Tibial artery (tissue), 4 donors: ENCODE data around the gene ATG16L2.

Experiments used
- DNase-seq, 2 donors: peaks; one replicate each; pipeline ENCODE4 v3.0.0-alpha.2; 2019
- H3K27ac ChIP-seq, 2 donors: fragments of 200-600 bp; sonication (generic) in 1 of 2; 1 replicate in 1 of 2; 2 replicates in 1 of 2; pipeline ENCODE4 v1.5.1; 2018 to 2019; ENCODE audit warnings: mild to moderate bottlenecking in 1 of 2
- H3K27me3 ChIP-seq, 2 donors: fragments of 200-600 bp; sonication (generic) in 1 of 2; one replicate each; pipeline versions ENCODE4 v1.5.1 to v1.6.0; 2016 to 2019
- H3K36me3 ChIP-seq, 3 donors: fragments of 200-600 bp; sonication (generic) in 2 of 3; one replicate each; pipeline ENCODE4 v1.5.1; 2016 to 2019; ENCODE audit warnings: mild to moderate bottlenecking in 2 of 3
- H3K4me1 ChIP-seq, 4 donors: fragments of 200-600 bp; sonication (generic) in 2 of 4; 1 replicate in 3 of 4; 2 replicates in 1 of 4; pipeline ENCODE4 v1.5.1; 2016 to 2019
- H3K4me3 ChIP-seq, 2 donors: fragments of 200-600 bp; sonication (generic) in 1 of 2; 1 replicate in 1 of 2; 2 replicates in 1 of 2; pipeline ENCODE4 v1.5.1; 2018 to 2019; ENCODE audit warnings: mild to moderate bottlenecking in 2 of 2
- H3K9me3 ChIP-seq, 3 donors: fragments of 200-600 bp; sonication (generic) in 1 of 3; one replicate each; pipeline ENCODE4 v1.5.1; 2016 to 2019
- intact Hi-C: fragments of 100-400 bp; cut with DNase I; formaldehyde crosslinking; loops from one replicate; pipeline ENCODE4 v1.15.0; 2023; ENCODE audit warnings: low total_unique reads
- TF ChIP-seq, protein P1 (sequence below), 2 experiments: fragments of 200-600 bp in 1 of 2; fragments of 450-650 bp in 1 of 2; IDR thresholded peaks; one replicate each; pipeline ENCODE4 v1.5.1; 2017 to 2019; ENCODE audit warnings: antibody characterized with exemption in 2 of 2, mild to moderate bottlenecking in 1 of 2, moderate library complexity in 1 of 2

ATG16L2 gene

DNA sequence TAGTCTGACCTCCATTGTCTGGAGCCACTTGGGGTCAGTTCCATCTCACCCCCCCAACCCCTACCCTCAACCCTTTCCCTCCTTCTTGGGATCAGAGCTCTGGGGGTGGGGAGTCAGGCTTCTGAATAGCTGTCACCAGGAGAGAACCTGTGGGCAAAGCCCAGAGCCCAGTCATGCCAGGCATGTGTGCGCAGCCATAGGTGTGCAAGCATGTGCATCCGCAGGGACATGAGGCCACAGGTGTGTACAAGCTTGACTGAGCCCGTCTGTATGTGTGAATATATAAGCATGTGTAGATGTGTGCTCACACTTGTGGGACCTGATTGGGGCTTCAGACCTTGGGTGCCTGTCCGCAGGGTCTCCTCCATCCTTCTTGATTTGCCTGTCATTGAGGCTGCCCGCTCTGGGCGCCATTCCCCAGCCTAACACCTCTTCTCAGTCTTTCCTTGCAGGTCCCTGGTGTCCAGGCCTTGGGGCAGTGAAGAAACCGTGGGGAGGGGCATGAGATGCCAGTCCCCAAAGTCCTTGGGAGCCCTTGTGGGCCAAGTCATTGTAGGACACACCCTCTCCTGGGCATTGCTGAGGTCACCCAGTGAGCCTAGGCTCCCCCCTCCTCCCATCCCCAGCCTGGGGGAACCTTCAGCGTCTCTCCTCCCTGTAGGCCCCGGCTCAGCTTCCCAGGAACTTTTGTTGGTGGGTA is 9.0 kb downstream of the ATG16L2 start:
- intact Hi-C loops, result no loop called here
- Histone ChIP-seq H3K27me3 (no peaks in the 10 kb centered on the region), H3K36me3 (peaks cover 0 to 14% (median 4%) of the 10 kb centered on the region in 3 donors), H3K27ac (peak overlapping the region; percentile 75 to 86), H3K9me3 (no peaks in the 10 kb centered on the region), H3K4me1 (peaks cover 0 to 22% (median 12%) of the 10 kb centered on the region in 4 donors), H3K4me3 (no peak overlapping the region)
- TF ChIP-seq, protein P1, sequence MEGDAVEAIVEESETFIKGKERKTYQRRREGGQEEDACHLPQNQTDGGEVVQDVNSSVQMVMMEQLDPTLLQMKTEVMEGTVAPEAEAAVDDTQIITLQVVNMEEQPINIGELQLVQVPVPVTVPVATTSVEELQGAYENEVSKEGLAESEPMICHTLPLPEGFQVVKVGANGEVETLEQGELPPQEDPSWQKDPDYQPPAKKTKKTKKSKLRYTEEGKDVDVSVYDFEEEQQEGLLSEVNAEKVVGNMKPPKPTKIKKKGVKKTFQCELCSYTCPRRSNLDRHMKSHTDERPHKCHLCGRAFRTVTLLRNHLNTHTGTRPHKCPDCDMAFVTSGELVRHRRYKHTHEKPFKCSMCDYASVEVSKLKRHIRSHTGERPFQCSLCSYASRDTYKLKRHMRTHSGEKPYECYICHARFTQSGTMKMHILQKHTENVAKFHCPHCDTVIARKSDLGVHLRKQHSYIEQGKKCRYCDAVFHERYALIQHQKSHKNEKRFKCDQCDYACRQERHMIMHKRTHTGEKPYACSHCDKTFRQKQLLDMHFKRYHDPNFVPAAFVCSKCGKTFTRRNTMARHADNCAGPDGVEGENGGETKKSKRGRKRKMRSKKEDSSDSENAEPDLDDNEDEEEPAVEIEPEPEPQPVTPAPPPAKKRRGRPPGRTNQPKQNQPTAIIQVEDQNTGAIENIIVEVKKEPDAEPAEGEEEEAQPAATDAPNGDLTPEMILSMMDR (IDR thresholded peaks at IDR 0.05), result no peak
- DNase-seq, result no peak

DNA sequence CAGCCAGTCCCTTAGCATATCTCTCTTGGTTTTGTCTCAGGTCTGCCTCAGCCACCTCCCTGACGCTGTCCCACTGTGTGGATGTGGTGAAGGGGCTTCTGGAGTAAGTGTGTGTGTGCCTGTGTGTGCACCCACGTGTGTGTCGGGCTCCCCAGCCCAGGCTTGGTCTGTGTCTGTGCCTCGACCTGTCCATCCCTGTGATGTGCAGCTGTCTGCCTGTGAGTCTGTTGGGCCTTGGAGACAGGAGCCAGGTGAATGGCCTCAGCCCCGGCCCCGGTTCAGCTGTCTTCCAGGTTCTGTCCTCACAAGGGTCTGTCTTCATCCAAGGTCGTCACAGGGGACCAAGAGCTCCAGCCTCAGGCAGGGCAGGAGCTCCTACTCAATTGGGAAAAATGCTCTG is 9.8 kb downstream of the ATG16L2 start:
- Histone ChIP-seq H3K9me3 (no peaks in the 10 kb centered on the region), H3K36me3 (peaks cover 0 to 12% (median 8%) of the 10 kb centered on the region in 3 donors), H3K4me3 (no peak overlapping the region), H3K27me3 (no peaks in the 10 kb centered on the region), H3K4me1 (peaks cover 0 to 22% (median 12%) of the 10 kb centered on the region in 4 donors), H3K27ac (peak overlapping the region; percentile 47 to 86)
- no peak for DNase-seq
- TF ChIP-seq, protein P1 (IDR thresholded peaks at IDR 0.05), result no peak
- intact Hi-C loops, result no loop called here

DNA sequence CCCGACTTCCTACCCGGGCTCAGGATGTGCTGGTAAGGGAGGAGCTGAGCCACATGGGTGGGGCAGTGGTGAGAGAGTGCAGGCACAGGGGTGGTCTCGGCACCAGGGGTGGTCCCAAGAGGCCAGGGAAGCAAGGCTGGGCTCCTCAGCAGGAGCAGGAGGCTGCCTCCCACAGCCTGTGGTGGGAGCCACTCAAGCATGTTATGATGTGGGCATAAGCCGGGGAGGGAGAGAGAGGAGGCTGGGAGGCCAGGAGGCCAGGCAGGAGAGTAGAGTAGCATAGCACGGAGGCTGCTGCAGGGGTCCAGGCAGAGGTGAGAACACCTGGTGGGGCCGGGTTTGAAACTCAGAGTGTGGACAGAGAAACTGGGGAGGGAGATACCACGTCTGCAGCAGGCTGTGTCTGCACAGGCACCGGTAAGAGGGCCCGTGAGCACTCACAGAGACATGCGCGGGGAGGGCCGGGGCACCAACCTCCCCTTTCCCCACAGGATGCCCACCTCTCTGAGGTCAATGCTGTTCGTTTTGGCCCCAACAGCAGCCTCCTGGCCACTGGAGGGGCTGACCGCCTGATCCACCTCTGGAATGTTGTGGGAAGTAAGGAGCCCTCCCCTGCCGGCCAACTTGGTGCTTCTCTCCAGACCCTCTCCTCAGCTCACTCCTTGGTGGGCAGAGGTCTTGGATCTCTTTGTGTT is 10.7 kb downstream of the ATG16L2 start:
- TF ChIP-seq, protein P1 (IDR thresholded peaks at IDR 0.05), result no peak
- Histone ChIP-seq H3K4me3 (no peak overlapping the region), H3K27ac (peak overlapping the region in 1 of 2 donors; percentile 86), H3K4me1 (peaks cover 0 to 22% (median 12%) of the 10 kb centered on the region in 4 donors), H3K9me3 (no peaks in the 10 kb centered on the region), H3K27me3 (no peaks in the 10 kb centered on the region), H3K36me3 (peaks cover 0 to 8% (median 8%) of the 10 kb centered on the region in 3 donors)
- intact Hi-C loops, result no loop called here
- DNase-seq, result no peak

DNA sequence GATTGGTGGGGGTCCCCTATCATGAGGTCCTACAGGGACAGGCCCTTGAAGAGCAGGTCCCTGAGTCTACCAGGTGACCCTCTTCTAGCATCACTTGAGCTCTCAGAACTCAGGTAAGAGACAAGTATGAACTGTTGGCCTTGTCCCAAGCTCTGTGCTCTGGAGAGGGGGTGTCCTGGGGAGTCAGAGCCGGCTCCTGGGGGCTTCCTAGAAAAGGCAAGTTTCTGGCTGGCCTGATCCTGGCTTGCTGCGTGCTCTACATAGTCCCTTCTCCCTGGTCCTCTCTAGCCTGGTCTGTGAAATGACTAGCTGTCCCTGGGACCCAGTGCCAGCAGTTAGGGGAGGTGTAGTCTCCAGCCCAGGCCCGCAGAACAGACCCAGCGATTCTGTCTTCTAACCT is 11.4 kb downstream of the ATG16L2 start:
- DNase-seq, result no peak
- Histone ChIP-seq H3K4me1 (peaks cover 0 to 20% (median 12%) of the 10 kb centered on the region in 4 donors), H3K27ac (peak overlapping the region in 1 of 2 donors; percentile 86), H3K36me3 (peaks cover 0 to 8% (median 8%) of the 10 kb centered on the region in 3 donors), H3K9me3 (no peaks in the 10 kb centered on the region), H3K4me3 (no peak overlapping the region), H3K27me3 (no peaks in the 10 kb centered on the region)
- TF ChIP-seq, protein P1 (IDR thresholded peaks at IDR 0.05), result no peak
- intact Hi-C loops, result no loop called here

DNA sequence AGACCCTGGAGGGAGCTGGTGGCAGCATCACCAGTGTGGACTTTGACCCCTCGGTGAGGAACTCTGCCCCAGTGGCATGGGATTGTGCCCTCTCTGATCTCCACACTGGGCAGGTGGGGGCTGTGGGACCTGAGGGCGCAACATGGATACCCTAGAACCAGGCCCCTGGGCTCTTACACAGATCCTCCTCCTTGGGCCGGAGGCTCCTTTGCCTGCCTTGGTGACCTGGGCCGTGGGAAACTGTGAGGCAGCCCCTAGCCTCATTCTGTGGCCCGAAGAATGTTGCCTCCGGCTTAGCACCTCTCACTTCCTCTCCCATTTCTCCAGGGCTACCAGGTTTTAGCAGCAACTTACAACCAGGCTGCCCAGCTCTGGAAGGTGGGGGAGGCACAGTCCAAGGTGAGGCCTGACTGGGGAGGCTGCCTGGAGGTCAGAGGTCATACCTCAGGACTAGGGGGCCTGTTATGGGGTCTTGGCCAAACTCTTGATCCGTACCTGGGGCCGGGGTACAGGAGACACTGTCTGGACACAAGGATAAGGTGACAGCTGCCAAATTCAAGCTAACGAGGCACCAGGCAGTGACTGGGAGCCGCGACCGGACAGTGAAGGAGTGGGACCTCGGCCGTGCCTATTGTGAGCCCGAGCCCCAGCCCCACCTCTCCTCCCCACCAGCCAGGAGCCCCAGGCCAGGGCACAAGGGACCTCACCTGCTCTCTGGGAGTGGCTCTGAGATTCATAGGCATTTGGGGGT is 12.2 kb downstream of the ATG16L2 start:
- H3K27me3 ChIP-seq, result no peaks in the 10 kb centered on the region
- peaks cover 0 to 19% (median 11%) of the 10 kb centered on the region in 4 donors for H3K4me1 ChIP-seq
- TF ChIP-seq, protein P1 (IDR thresholded peaks at IDR 0.05), result no peak
- H3K27ac ChIP-seq, result peak overlapping the region; percentile 33 to 86
- no peak overlapping the region for H3K4me3 ChIP-seq
- intact Hi-C loops, result no loop called here
- H3K9me3 ChIP-seq, result no peaks in the 10 kb centered on the region
- H3K36me3 ChIP-seq, result peaks cover 0 to 8% (median 8%) of the 10 kb centered on the region in 3 donors
- DNase-seq, result no peak
